HL-60 (cell line): ENCODE results near the gene DUSP5.

ENCODE experiments used
- POLR2AphosphoS5 ChIP-seq: IDR thresholded peaks from 2 replicates; pipeline ENCODE4 v1.6.1; 2012; ENCODE audit warnings: low read depth
- SPI1 ChIP-seq: IDR thresholded peaks from 2 replicates; pipeline ENCODE4 v1.6.1; 2012; ENCODE audit warnings: low read depth, mild to moderate bottlenecking, borderline replicate concordance
- TF ChIP-seq, protein P1 (sequence below): IDR thresholded peaks from one replicate; pipeline ENCODE4 v1.5.1; 2011; ENCODE audit warnings: low read length, control low read depth, inconsistent platforms; ENCODE audit not compliant: insufficient read depth
- TF ChIP-seq, protein P2 (sequence below): IDR thresholded peaks from 2 replicates; pipeline ENCODE4 v1.6.1; 2012; ENCODE audit warnings: low read depth; ENCODE audit not compliant: insufficient replicate concordance

DNA sequence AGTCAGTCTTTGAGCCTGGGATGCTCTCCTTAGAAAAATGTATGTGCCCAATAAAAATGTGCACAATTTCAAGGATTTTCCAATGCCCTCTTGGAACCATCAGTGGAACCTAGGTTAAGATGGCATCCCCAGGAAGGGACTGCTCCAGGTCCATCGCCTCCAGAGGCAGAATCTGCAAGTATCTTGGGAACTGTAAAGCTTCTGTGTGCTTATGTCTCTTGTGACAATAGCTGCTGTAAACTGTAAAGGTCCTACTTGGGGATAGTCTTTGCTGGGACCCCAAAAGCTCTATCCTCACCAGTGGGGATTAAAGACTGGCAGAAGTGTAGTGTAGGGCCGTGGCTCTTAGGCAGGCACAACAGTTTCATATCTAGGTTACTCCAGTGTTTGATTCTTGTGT is 11.9 kb downstream of the DUSP5 start:
- no peak for TF ChIP-seq POLR2AphosphoS5
- TF ChIP-seq, protein P1, sequence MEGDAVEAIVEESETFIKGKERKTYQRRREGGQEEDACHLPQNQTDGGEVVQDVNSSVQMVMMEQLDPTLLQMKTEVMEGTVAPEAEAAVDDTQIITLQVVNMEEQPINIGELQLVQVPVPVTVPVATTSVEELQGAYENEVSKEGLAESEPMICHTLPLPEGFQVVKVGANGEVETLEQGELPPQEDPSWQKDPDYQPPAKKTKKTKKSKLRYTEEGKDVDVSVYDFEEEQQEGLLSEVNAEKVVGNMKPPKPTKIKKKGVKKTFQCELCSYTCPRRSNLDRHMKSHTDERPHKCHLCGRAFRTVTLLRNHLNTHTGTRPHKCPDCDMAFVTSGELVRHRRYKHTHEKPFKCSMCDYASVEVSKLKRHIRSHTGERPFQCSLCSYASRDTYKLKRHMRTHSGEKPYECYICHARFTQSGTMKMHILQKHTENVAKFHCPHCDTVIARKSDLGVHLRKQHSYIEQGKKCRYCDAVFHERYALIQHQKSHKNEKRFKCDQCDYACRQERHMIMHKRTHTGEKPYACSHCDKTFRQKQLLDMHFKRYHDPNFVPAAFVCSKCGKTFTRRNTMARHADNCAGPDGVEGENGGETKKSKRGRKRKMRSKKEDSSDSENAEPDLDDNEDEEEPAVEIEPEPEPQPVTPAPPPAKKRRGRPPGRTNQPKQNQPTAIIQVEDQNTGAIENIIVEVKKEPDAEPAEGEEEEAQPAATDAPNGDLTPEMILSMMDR, result no peak
- no peak for TF ChIP-seq SPI1
- TF ChIP-seq, protein P2, sequence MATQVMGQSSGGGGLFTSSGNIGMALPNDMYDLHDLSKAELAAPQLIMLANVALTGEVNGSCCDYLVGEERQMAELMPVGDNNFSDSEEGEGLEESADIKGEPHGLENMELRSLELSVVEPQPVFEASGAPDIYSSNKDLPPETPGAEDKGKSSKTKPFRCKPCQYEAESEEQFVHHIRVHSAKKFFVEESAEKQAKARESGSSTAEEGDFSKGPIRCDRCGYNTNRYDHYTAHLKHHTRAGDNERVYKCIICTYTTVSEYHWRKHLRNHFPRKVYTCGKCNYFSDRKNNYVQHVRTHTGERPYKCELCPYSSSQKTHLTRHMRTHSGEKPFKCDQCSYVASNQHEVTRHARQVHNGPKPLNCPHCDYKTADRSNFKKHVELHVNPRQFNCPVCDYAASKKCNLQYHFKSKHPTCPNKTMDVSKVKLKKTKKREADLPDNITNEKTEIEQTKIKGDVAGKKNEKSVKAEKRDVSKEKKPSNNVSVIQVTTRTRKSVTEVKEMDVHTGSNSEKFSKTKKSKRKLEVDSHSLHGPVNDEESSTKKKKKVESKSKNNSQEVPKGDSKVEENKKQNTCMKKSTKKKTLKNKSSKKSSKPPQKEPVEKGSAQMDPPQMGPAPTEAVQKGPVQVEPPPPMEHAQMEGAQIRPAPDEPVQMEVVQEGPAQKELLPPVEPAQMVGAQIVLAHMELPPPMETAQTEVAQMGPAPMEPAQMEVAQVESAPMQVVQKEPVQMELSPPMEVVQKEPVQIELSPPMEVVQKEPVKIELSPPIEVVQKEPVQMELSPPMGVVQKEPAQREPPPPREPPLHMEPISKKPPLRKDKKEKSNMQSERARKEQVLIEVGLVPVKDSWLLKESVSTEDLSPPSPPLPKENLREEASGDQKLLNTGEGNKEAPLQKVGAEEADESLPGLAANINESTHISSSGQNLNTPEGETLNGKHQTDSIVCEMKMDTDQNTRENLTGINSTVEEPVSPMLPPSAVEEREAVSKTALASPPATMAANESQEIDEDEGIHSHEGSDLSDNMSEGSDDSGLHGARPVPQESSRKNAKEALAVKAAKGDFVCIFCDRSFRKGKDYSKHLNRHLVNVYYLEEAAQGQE, result no peak
